ENCODE data around the gene UBN1. TPM values are rescaled to one million over a fixed set of nuclear protein-coding genes. Genes with fewer than 3 reads are reported as not detected.

UBN1 gene
- total and polyA plus RNA-seq, 4 donors, result 7.3 to 19.7 (median 14.2) TPM

- Histone ChIP-seq H3K9ac (ENCODE audit: low read depth in 1 of 2, low read length in 2 of 2) (no peak overlapping the region), H3K9me3 (ENCODE audit: control insufficient read depth in 4 of 4, low read length in 3 of 4) (no peaks in the 10 kb centered on the region), H3K27me3 (ENCODE audit: control insufficient read depth in 4 of 4, insufficient read depth in 4 of 4, low read length in 3 of 4) (no peaks in the 10 kb centered on the region), H3K4me3 (ENCODE audit: low read depth in 1 of 3, low read length in 3 of 3) (no peak overlapping the region), H3K4me1 (ENCODE audit: control insufficient read depth in 4 of 4, insufficient read depth in 4 of 4, low read length in 3 of 4) (peaks cover 2 to 33% (median 22%) of the 10 kb centered on the region in 4 donors), H3K36me3 (ENCODE audit: control insufficient read depth in 4 of 4, insufficient read depth in 3 of 4, low read depth in 1 of 4, low read length in 3 of 4) (peaks cover 0 to 8% (median 3%) of the 10 kb centered on the region in 4 donors), H3K27ac (ENCODE audit: low read depth in 1 of 2, low read length in 2 of 2) (no peak overlapping the region)
- WGBS, result 92% methylated on average over 14 of the region's 14 CpGs
- no peak for DNase-seq (ENCODE audit: low spot score)
- TF ChIP-seq RXRA (IDR thresholded peaks at IDR 0.05) (no peak), RAD21 (IDR thresholded peaks at IDR 0.05) (no peak), JUND (IDR thresholded peaks at IDR 0.05) (no peak)
These were observed 57.8 kb downstream of the UBN1 start for GRCh38 chr16:4904942-4905615.

GRCh38 chr16:4908854-4909401 lies 61.6 kb downstream of the UBN1 start:
- H3K4me3 ChIP-seq (ENCODE audit: low read depth in 1 of 3, low read length in 3 of 3), result no peak overlapping the region
- no peak for DNase-seq (ENCODE audit: low spot score)
- 92% methylated on average over 5 of the region's 5 CpGs for WGBS

More at GRCh38 chr16:4908854-4909401, 61.6 kb downstream of the UBN1 start:
- H3K27me3 ChIP-seq (ENCODE audit: control insufficient read depth in 4 of 4, insufficient read depth in 4 of 4, low read length in 3 of 4), result no peaks in the 10 kb centered on the region
- H3K27ac ChIP-seq (ENCODE audit: low read depth in 1 of 2, low read length in 2 of 2), result no peak overlapping the region
- TF ChIP-seq RXRA (IDR thresholded peaks at IDR 0.05), result no peak
- TF ChIP-seq RAD21 (IDR thresholded peaks at IDR 0.05), result no peak
- TF ChIP-seq GABPA (IDR thresholded peaks at IDR 0.05 in 1 of 2, conservative IDR thresholded peaks at IDR 0.05 in 1 of 2), result no peak
- TF ChIP-seq FOXA1 (IDR thresholded peaks at IDR 0.05), result no peak
- TF ChIP-seq FOXA2 (IDR thresholded peaks at IDR 0.05), result no peak
- TF ChIP-seq SP1 (IDR thresholded peaks at IDR 0.05), result no peak
- TF ChIP-seq REST (IDR thresholded peaks at IDR 0.05), result no peak
- TF ChIP-seq TAF1 (conservative IDR thresholded peaks at IDR 0.05), result no peak
- TF ChIP-seq ZBTB33 (IDR thresholded peaks at IDR 0.05), result no peak
- no peak for TF ChIP-seq ATF3 (IDR thresholded peaks at IDR 0.05)
- TF ChIP-seq YY1 (IDR thresholded peaks at IDR 0.05), result no peak
- TF ChIP-seq CTCF (IDR thresholded peaks at IDR 0.05; ENCODE audit: low read depth, low read length, missing input control), result no peak
- TF ChIP-seq NR2F2 (IDR thresholded peaks at IDR 0.05), result no peak
- no peak for TF ChIP-seq HNF4G (IDR thresholded peaks at IDR 0.05)
- no peak for TF ChIP-seq HNF4A (conservative IDR thresholded peaks at IDR 0.05)
- TF ChIP-seq EGR1 (IDR thresholded peaks at IDR 0.05; ENCODE audit: low read depth in 2 of 2), result no peak
- H3K9me3 ChIP-seq (ENCODE audit: control insufficient read depth in 4 of 4, low read length in 3 of 4), result no peaks in the 10 kb centered on the region
- H3K9ac ChIP-seq (ENCODE audit: low read depth in 1 of 2, low read length in 2 of 2), result no peak overlapping the region
- peaks cover 4 to 54% (median 38%) of the 10 kb centered on the region in 4 donors for H3K4me1 ChIP-seq (ENCODE audit: control insufficient read depth in 4 of 4, insufficient read depth in 4 of 4, low read length in 3 of 4)
- H3K36me3 ChIP-seq (ENCODE audit: control insufficient read depth in 4 of 4, insufficient read depth in 3 of 4, low read depth in 1 of 4, low read length in 3 of 4), result no peaks in the 10 kb centered on the region

Data from liver (tissue), 9 donors.